Fibroblast of pulmonary artery (primary cell): ENCODE data around the gene KIAA1549.

Experiments used
- DNase-seq: peaks from one replicate; pipeline ENCODE4 v3.0.0-alpha.2; 2010; ENCODE audit warnings: low read depth
- H3K4me3 ChIP-seq: replicated peaks from 2 replicates; pipeline ENCODE4 v1.5.1; 2011; ENCODE audit warnings: low read depth, mild to moderate bottlenecking, control low read depth, low read length, moderate library complexity
- CTCF ChIP-seq: IDR thresholded peaks from 2 replicates; pipeline ENCODE4 v1.5.1; 2011; ENCODE audit warnings: mild to moderate bottlenecking, control low read depth, low read length, inconsistent platforms; ENCODE audit errors: missing control alignments

The KIAA1549 gene

DNA sequence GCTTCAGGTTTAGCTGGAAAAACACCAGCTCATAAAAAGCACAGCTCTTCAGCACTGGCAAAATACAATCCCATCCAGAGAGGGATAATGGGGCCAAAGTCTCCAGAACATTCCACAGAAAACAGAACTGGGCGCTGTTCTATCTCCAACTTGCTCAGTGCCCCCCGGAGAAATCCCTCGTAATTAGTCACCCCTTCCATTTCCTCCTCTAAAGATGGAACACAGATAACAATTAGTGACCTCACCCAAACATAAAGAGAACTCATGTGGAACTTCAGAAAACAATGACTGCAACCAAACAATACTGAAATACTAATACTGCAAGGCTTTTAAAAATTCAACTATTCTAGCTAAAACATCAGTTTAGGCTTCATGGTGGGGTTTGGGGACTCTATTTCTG is 46.3 kb downstream of the KIAA1549 start:
- no peak for TF ChIP-seq CTCF
- no peak overlapping the region for H3K4me3 ChIP-seq
- DNase-seq: peak; percentile 65

DNA sequence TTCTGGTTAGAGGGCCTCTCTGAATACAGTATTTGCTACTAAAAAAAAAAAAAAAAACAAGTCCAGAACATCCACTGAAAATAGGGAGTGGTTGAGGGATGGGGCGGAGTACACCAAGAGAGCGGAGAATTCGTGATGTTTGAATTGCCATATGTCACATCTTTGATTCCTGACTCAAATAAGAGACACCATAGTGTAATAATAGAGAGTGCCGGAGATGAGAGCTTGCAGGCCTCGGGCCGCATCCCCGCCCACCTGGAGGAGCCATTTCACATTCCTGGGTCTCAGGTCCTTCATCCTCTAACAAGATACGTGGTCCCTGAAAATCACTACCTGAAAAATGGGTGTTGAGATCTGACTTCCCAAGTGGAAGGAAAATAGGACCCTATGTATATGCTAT is 46.8 kb downstream of the KIAA1549 start:
- no peak overlapping the region for H3K4me3 ChIP-seq
- no peak for DNase-seq
- no peak for TF ChIP-seq CTCF

DNA sequence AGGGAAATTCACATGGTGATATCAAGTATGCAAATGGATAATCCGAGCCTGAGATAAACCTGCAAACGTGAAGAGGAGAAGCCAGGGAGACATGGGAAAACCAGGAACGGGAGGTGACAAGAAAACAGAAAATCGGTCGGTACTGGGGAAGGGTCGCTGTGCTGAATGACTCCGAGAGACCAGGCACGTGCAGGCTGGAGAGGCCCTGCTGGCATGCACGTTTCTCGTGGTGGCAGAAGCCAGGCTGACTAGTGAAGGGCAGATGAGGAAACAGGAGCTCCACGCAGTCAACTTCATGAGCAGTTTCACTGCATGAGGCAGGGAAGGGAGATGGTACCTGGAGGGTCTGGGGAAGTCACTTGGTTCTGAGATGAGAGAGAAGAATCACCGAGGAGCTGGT is 48.3 kb downstream of the KIAA1549 start:
- no peak for TF ChIP-seq CTCF
- DNase-seq: no peak
- H3K4me3 ChIP-seq: no peak overlapping the region

DNA sequence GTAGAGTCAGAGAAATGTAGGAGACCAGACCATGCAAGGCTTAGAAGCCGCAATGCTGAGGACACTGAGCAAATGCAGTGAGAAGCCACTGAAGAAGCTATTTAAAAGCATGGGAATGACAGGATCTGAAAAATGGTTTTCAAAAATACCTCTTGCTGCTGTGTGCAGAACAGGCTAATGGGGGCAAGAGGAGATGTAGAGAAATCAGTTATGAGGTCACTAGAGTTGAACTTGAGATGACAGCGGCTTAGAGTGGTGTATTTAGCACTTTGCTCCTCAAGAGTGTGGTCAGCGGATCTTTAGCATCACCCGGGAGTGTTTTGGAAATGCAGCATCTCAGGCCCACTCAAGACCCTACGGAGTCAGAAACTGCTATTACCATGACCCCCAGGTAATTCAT is 48.8 kb downstream of the KIAA1549 start:
- no peak for TF ChIP-seq CTCF
- H3K4me3 ChIP-seq: no peak overlapping the region
- no peak for DNase-seq

DNA sequence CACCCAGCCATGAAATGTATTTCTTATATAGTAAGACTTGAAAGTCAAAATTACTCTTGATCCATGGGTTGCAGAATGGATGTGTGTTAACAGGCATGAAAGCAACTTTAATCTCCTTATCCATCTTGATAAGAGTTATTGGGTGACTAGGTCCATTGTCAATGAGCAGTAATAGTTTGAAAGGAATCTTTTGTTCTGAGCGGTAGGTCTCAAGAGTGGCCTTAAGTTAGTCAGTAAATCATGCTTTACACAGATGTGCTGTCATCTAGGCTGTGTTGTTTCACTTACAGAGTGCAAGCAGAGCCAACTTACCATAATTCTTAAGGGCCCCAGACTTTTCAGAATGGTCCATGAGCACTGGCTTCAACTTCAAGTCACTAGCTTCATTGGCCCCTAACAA is 51.2 kb downstream of the KIAA1549 start:
- no peak overlapping the region for H3K4me3 ChIP-seq
- TF ChIP-seq CTCF: no peak
- DNase-seq: no peak

- no peak for TF ChIP-seq CTCF
- no peak overlapping the region for H3K4me3 ChIP-seq
- DNase-seq: no peak
Observed at GRCh38 chr7:138926241-138926612, 55.0 kb downstream of the KIAA1549 start.

GRCh38 chr7:138924501-138925225 is 56.5 kb downstream of the KIAA1549 start:
- no peak for TF ChIP-seq CTCF
- no peak for DNase-seq
- H3K4me3 ChIP-seq: no peak overlapping the region
